Stimulated activated CD8-positive, alpha-beta memory T cell treated with anti-CD3 and anti-CD28 coated beads, Interleukin-15, amount 100 ng/mL, for 1 hour (primary cell): Measurements from ENCODE around the gene OSER1.

Experiments used
- DNase-seq: peaks from one replicate; pipeline ENCODE4 v3.0.0-alpha.2; 2020; ENCODE audit warnings: low read depth

OSER1 gene

DNA sequence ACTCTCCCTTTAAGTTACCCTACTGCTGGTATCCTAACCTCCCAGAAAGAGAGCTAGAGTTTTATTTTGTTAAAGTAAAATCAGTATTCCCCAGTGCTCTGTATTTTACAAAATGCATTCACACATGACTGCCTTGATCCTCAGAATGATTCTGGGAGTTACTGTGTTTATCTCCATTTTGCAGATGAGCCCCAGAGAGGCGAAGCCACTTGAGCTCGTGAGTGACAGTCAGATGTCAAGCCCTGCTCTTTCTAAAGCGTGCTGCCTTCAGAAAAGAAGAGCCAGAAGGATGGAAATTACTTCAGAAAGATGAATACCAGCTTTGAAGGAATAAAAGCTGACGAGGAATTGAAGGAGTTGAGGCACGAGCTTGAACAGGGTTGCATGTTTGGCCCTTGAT is 14.1 kb upstream of the OSER1 start:
- DNase-seq: no peak

- no peak for DNase-seq
Measured at GRCh38 chr20:44223721-44224120, 13.2 kb upstream of the OSER1 start.

- DNase-seq: no peak
Measured at GRCh38 chr20:44222633-44223368, 12.2 kb upstream of the OSER1 start.

GRCh38 chr20:44222027-44222426 is 11.5 kb upstream of the OSER1 start:
- DNase-seq: no peak

- no peak for DNase-seq
Measured at GRCh38 chr20:44221368-44221954, 10.9 kb upstream of the OSER1 start.

DNA sequence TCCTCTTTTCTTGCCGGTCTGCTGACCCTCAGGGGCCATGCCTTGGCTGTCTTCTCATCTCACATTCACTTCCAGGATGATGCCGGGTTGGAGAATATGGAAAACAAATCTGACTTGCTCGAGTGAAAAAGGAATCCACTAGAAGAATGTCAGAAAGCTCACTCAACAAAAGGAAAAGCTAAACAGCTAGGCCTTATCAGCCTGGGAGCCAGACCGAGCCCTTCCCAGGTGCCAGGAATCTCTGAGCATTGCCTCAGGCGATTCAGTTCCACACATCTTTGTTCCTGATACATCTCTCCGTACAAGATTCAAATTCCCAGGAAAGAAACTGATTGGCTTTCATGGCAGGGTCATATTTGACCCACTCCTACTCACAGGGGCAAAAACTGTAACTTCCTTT is 9.2 kb upstream of the OSER1 start:
- no peak for DNase-seq

- DNase-seq: no peak
Measured at GRCh38 chr20:44219170-44219730, 8.7 kb upstream of the OSER1 start.

GRCh38 chr20:44218446-44218845 is 7.9 kb upstream of the OSER1 start:
- DNase-seq: no peak

GRCh38 chr20:44217342-44218092 is 6.9 kb upstream of the OSER1 start:
- DNase-seq: peak; percentile 51

DNA sequence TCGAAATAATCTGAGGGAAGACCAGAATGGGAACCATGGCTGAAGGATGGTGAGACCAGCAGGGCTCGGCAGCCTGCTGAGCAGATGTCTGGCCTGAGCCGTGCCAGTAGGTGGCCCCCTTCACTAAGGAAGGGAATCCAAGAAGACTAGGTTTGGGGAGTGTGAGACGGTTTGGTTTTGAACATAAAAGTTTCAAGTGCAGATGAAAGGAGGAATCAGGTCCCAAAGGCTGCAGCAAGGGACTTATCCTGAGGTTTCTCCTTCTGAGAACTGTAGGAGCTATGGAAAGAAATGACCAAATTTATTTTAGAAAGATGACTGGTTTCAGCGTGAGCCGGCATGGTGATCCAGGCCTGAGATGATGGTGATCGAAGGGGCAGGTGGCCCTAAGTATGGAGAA is 4.6 kb upstream of the OSER1 start:
- peak; percentile 55 for DNase-seq

DNA sequence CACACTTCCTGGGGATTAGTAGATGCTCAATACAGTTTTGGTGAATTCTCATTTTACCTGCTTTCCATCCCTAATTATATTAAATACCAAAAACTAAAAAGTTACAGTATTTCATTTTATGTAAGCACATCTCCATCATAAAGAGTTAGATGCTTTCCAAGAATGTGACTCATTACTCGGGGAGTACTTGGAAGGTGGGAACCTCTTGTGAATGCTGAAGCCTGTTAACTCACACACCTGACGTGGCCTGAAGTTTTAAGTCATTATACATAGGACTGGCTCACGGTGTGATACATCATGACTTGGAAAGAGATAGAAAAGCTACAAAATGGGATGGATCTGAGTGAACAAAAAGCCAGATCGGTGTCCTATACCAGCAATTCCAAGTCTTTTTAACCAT is 2.2 kb upstream of the OSER1 start:
- no peak for DNase-seq

DNA sequence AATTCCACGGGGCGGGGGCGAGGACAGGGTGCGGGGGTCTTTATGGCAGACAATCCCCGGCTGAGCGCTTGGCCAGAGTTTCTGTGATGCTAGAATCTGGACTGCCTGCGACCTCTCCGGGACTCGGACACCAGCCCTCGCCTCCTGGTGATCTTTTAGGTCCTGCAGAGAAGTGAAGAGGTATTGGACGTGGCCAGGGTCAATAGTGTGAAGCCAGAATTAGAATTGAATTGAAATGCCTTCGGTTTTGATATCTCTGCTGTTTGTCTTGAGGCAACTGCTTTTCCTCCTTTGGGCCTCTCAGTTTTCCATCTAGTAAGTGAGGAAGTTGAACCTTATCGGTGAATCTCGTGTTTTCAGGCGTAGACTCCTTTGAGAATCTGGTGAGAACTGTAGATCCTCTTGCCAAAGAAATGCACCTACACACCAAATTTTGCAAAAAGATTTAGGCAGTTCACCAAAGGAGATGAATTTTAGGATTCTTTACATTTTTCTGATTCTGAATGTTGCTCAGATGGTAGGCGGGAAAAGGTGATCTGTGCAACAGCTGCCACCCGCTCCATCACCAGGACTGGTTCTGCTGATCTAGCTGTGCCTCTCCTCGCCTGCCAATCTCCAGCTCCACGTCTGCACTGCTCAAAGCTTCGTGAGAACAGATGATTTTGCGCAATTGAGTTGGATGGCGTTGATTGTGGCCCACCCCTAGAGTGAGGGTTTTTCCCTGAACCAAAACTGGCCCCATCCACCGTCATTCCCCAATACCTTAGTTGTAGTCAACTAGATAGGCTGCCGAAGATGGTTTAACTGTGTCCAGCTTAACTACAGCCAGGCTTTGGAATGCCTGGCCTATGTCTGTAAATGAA is 837 bp upstream of the OSER1 start:
- DNase-seq: no peak

GRCh38 chr20:44209686-44210405 is 725 bp downstream of the OSER1 start:
- DNase-seq: no peak

DNA sequence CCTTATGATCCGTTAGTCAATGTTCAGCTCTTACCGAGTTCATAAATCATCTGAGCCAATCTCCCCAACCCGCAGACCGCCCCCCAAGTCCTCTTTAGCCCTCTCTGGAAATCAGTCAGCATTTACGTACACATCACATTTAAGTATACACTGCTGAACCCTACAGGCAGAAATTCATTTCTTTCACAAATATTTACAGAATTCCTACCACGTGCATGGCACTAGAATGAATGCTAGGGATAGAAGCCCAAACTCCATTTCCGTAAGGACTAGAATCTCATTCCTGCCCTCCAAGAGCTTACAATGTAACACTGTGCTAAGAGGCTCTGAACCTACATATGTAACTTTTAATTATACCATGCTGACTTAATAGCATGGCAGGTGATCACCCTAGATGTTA is 1.8 kb downstream of the OSER1 start:
- no peak for DNase-seq

- DNase-seq: no peak
Measured at GRCh38 chr20:44208165-44208564, 2.4 kb downstream of the OSER1 start.

GRCh38 chr20:44207126-44207723 is 3.3 kb downstream of the OSER1 start:
- DNase-seq: no peak

GRCh38 chr20:44206132-44206531 is 4.4 kb downstream of the OSER1 start:
- no peak for DNase-seq

DNA sequence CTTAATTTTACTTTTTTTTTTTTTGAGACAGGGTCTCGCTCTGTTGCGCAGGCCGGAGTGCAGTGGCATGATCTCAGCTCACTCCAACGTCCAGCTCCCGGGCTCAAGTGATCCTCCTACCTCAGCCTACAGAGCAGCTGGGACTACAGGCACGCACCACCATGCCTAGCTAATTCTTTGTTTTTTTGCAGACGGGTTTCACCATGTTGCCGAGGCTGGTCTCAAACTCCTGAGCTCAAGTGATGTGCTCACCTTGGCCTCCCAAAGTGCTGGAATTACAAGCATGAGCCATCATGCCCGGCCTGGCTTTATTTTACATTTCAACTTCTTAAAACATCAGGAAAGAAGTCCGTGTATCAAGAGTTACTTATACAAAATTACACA is 5.7 kb downstream of the OSER1 start:
- DNase-seq: no peak

- DNase-seq: no peak
Measured at GRCh38 chr20:44204156-44204831, 6.3 kb downstream of the OSER1 start.

- no peak for DNase-seq
Measured at GRCh38 chr20:44203161-44203560, 7.4 kb downstream of the OSER1 start.
